Measurements from ENCODE around the gene SOCS6. TPM values are rescaled to one million over a fixed set of nuclear protein-coding genes. Genes with fewer than 3 reads are reported as not detected.

SOCS6 gene
- total RNA-seq, 6 donors from 2014 or later: 11.0 to 29.2 (median 19.8) TPM

DNA sequence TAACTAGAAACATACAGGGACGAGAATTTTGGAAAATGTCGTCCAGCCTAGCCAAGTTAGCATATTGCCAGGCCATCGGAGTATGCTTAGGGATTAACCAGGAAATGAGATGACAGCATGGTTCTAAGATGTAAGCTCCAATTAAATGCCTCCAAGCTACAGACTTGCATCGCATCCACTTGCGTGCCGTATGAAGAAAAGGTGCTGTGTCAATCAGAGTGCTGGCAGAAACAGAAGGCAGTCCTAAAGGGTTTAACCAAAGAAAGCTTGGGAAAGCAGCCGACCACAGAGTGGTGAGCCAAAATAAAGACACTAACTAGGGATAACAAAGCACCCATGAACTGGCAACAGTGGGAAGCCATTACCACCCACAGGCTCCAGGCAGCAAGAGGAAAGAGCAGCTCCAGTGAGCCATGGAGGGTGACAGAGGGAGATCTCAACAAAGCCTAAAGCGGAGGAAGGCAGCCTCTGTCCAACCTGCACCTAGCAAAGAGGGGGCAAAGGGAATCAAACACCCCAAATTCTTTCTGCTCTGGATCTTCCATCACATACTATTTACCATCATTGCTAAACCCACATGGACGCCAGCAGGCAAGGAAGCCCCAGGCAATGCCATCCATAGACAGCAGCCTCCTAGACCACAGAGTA, 27.6 kb upstream of the SOCS6 start:
- WGBS, 2 donors: 89 to 91% methylated on average over 9 of the region's 9 CpGs
- H3K27ac ChIP-seq: no peak overlapping the region
- ATAC-seq (ENCODE audit: low FRiP score in 2 of 2): no peak

DNA sequence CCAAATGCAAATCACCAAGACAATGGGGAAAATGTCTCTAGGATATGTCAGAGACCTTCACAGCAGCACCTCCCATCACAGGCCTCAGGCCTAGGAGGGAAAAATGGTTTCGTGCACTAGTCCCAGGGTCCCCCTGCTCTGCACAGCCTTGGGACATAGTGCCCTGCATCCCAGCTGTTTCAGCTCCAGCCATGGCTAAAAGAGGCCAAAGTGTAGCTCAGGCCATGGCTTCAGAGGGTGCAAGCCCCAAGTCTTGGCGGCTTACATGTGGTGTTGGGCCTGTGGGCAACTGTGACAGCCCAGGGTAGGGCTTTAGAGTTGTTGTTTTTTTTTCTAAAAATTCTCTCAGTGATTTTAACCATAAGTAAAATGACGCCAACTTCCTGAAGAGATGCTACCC, 25.5 kb upstream of the SOCS6 start:
- Histone ChIP-seq H3K27ac (no peak overlapping the region), H3K4me1 (no peaks in the 10 kb centered on the region), H3K9me3 (no peaks in the 10 kb centered on the region), H3K36me3 (no peaks in the 10 kb centered on the region), H3K4me3 (no peak overlapping the region), H3K27me3 (no peaks in the 10 kb centered on the region)
- 60 to 95% methylated on average over 3 of the region's 3 CpGs for WGBS, 2 donors
- ATAC-seq (ENCODE audit: low FRiP score in 2 of 2) (no peak), DNase-seq (no peak)
- no peak for TF ChIP-seq POLR2A (IDR thresholded peaks at IDR 0.05)
- no peak for TF ChIP-seq EP300 (IDR thresholded peaks at IDR 0.05)
- no peak for TF ChIP-seq POLR2AphosphoS5 (IDR thresholded peaks at IDR 0.05)
- TF ChIP-seq, protein P1, sequence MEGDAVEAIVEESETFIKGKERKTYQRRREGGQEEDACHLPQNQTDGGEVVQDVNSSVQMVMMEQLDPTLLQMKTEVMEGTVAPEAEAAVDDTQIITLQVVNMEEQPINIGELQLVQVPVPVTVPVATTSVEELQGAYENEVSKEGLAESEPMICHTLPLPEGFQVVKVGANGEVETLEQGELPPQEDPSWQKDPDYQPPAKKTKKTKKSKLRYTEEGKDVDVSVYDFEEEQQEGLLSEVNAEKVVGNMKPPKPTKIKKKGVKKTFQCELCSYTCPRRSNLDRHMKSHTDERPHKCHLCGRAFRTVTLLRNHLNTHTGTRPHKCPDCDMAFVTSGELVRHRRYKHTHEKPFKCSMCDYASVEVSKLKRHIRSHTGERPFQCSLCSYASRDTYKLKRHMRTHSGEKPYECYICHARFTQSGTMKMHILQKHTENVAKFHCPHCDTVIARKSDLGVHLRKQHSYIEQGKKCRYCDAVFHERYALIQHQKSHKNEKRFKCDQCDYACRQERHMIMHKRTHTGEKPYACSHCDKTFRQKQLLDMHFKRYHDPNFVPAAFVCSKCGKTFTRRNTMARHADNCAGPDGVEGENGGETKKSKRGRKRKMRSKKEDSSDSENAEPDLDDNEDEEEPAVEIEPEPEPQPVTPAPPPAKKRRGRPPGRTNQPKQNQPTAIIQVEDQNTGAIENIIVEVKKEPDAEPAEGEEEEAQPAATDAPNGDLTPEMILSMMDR (IDR thresholded peaks at IDR 0.05): no peak

More for the DNA sequence above, 27.6 kb upstream of the SOCS6 start:
- TF ChIP-seq POLR2A (IDR thresholded peaks at IDR 0.05) (no peak), EP300 (IDR thresholded peaks at IDR 0.05) (no peak), POLR2AphosphoS5 (IDR thresholded peaks at IDR 0.05) (no peak)
- TF ChIP-seq, protein P1 (IDR thresholded peaks at IDR 0.05): no peak
- Histone ChIP-seq H3K36me3 (no peaks in the 10 kb centered on the region), H3K27me3 (no peaks in the 10 kb centered on the region), H3K4me3 (no peak overlapping the region), H3K4me1 (no peaks in the 10 kb centered on the region), H3K9me3 (no peaks in the 10 kb centered on the region)
- no peak for DNase-seq

- Histone ChIP-seq H3K4me3 (no peak overlapping the region), H3K27me3 (no peaks in the 10 kb centered on the region), H3K36me3 (no peaks in the 10 kb centered on the region), H3K9me3 (peaks cover 10 to 19% (median 17%) of the 10 kb centered on the region in 4 donors), H3K4me1 (peaks cover 0 to 3% (median 0%) of the 10 kb centered on the region in 4 donors), H3K27ac (no peak overlapping the region)
- DNase-seq (no peak), ATAC-seq (ENCODE audit: low FRiP score in 2 of 2) (no peak)
- TF ChIP-seq POLR2A (IDR thresholded peaks at IDR 0.05): no peak
- no peak for TF ChIP-seq POLR2AphosphoS5 (IDR thresholded peaks at IDR 0.05)
- no peak for TF ChIP-seq EP300 (IDR thresholded peaks at IDR 0.05)
- TF ChIP-seq, protein P1 (IDR thresholded peaks at IDR 0.05): no peak
- WGBS, 2 donors: 84 to 88% methylated on average over 3 of the region's 3 CpGs
Observed at GRCh38 chr18:70271742-70272141, 17.1 kb upstream of the SOCS6 start.

DNA sequence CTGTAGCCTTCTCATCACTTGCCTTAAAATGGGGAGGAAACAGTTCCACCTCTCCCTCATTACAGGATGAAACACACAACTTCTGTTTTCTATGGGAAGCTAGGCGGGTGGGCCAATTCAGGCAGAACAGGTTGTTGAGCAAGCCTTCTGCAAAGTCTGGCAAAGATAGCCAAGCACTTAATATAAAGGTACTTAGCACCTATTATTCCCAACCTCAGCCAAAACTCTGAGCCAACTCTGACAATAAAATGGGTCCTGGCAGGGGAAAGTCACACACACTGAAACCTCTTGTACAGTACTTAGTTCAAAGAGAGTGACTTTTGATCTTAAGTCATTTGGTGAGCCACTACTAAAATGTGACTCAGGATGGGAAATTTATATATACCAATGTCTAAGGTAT, 15.8 kb upstream of the SOCS6 start:
- peaks cover 0 to 3% (median 0%) of the 10 kb centered on the region in 4 donors for H3K4me1 ChIP-seq
- H3K36me3 ChIP-seq: no peaks in the 10 kb centered on the region
- no peak overlapping the region for H3K4me3 ChIP-seq
- peak in 1 of 2 donors; percentile 48 for DNase-seq
- no peaks in the 10 kb centered on the region for H3K27me3 ChIP-seq
- no peak overlapping the region for H3K27ac ChIP-seq
- TF ChIP-seq POLR2AphosphoS5 (IDR thresholded peaks at IDR 0.05) (no peak), EP300 (IDR thresholded peaks at IDR 0.05) (peak in 1 of 4 donors; percentile 45)
- no peak for ATAC-seq (ENCODE audit: low FRiP score in 2 of 2)
- peaks cover 10 to 19% (median 17%) of the 10 kb centered on the region in 4 donors for H3K9me3 ChIP-seq
- 44 to 71% methylated on average over 1 of the region's 1 CpG for WGBS, 2 donors

GRCh38 chr18:70276416-70277191, 12.2 kb upstream of the SOCS6 start:
- Histone ChIP-seq H3K4me3 (no peak overlapping the region), H3K9me3 (peaks cover 10 to 12% (median 11%) of the 10 kb centered on the region in 4 donors), H3K36me3 (no peaks in the 10 kb centered on the region), H3K4me1 (peaks cover 0 to 3% (median 0%) of the 10 kb centered on the region in 4 donors), H3K27ac (no peak overlapping the region), H3K27me3 (no peaks in the 10 kb centered on the region)
- DNase-seq: no peak
- 66% methylated on average over 5 of the region's 5 CpGs for WGBS, 2 donors
- TF ChIP-seq POLR2A (IDR thresholded peaks at IDR 0.05) (no peak), POLR2AphosphoS5 (IDR thresholded peaks at IDR 0.05) (no peak), EP300 (IDR thresholded peaks at IDR 0.05) (no peak)
- ATAC-seq (ENCODE audit: low FRiP score in 2 of 2): peak in 1 of 2 donors; percentile 48
